HEK293 (cell line): ENCODE results near the gene TMEM37.

ENCODE experiments used
- CTCF ChIA-PET: fragments of 350-600 bp; formaldehyde crosslinking; extraction: SDS; loops from one replicate; lab custom pipeline; 2021; ENCODE audit warnings: antibody characterized with exemption; lab: Yijun Ruan, JAX
- POLR2A ChIA-PET: fragments of 300-600 bp; formaldehyde crosslinking; extraction: SDS; loops from one replicate; lab custom pipeline; 2020; ENCODE audit warnings: antibody characterized with exemption, inconsistent platforms; lab: Yijun Ruan, JAX
- H3K27ac ChIP-seq: fragments of 200-500 bp; sonication (Bioruptor generic); 2 replicates; pipeline ENCODE4 v1.5.1; 2014; ENCODE audit warnings: low read depth, low read length, control low read depth, inconsistent platforms; ENCODE audit errors: extremely low read depth
- H3K36me3 ChIP-seq, 2 experiments: fragments of 200-500 bp in 1 of 2; sonication (Bioruptor generic) in 1 of 2; 1 replicate in 1 of 2; 2 replicates in 1 of 2; pipeline ENCODE4 v1.5.1; 2014 to 2017; ENCODE audit warnings: inconsistent platforms in 2 of 2, low read length in 2 of 2; ENCODE audit not compliant: control insufficient read depth in 2 of 2, insufficient read depth in 1 of 2
- H3K4me1 ChIP-seq: fragments of 200-500 bp; sonication (Bioruptor generic); 2 replicates; pipeline ENCODE4 v1.5.1; 2014; ENCODE audit warnings: mild to moderate bottlenecking, low read length, inconsistent platforms; ENCODE audit not compliant: control insufficient read depth, insufficient read depth
- H3K4me3 ChIP-seq: 2 replicates; pipeline ENCODE4 v1.5.1; 2011; ENCODE audit warnings: low read depth, mild to moderate bottlenecking, control low read depth, low read length, moderate library complexity
- H3K9me3 ChIP-seq: fragments of 200-500 bp; sonication (Bioruptor generic); 2 replicates; pipeline ENCODE4 v1.5.1; 2014; ENCODE audit warnings: low read depth, low read length, inconsistent platforms; ENCODE audit not compliant: control insufficient read depth, insufficient read depth
- GLIS1 ChIP-seq: fragments of 450-650 bp; formaldehyde crosslinking; IDR thresholded peaks from 2 replicates; pipeline ENCODE4 v1.5.1; 2016; ENCODE audit warnings: missing biosample characterization, missing genetic modification characterization
- HOXA7 ChIP-seq: sonication (generic); formaldehyde crosslinking; IDR thresholded peaks from 2 replicates; pipeline ENCODE4 v1.8.1; 2022; ENCODE audit warnings: missing genetic modification reagents, borderline replicate concordance
- PRDM1 ChIP-seq: fragments of 450-650 bp; formaldehyde crosslinking; IDR thresholded peaks from 2 replicates; pipeline ENCODE4; 2016; ENCODE audit warnings: missing biosample characterization, missing genetic modification characterization
- SCRT1 ChIP-seq: fragments of 450-650 bp; formaldehyde crosslinking; IDR thresholded peaks from 2 replicates; pipeline ENCODE4 v1.5.1; 2016; ENCODE audit warnings: missing biosample characterization, missing genetic modification characterization, borderline replicate concordance
- SCRT2 ChIP-seq: fragments of 450-650 bp; formaldehyde crosslinking; IDR thresholded peaks from 2 replicates; pipeline ENCODE4 v1.5.1; 2016; ENCODE audit warnings: missing biosample characterization, missing genetic modification characterization
- SETDB1 ChIP-seq: IDR thresholded peaks from one replicate; pipeline ENCODE4 v1.6.1; 2017; ENCODE audit warnings: mild to moderate bottlenecking, low read length, moderate library complexity, mixed read lengths; ENCODE audit not compliant: insufficient read length
- ZBTB17 ChIP-seq: fragments of 450-650 bp; formaldehyde crosslinking; IDR thresholded peaks from 2 replicates; pipeline ENCODE4 v1.5.1; 2016; ENCODE audit warnings: missing biosample characterization, missing genetic modification characterization
- ZFP69B ChIP-seq: fragments of 450-650 bp; formaldehyde crosslinking; IDR thresholded peaks from 2 replicates; pipeline ENCODE4 v1.5.1; 2016; ENCODE audit warnings: missing biosample characterization, missing genetic modification characterization
- ZIC2 ChIP-seq: fragments of 450-650 bp; formaldehyde crosslinking; IDR thresholded peaks from 2 replicates; pipeline ENCODE4 v1.5.1; 2016; ENCODE audit warnings: missing biosample characterization, missing genetic modification characterization
- ZNF24 ChIP-seq: fragments of 450-650 bp; formaldehyde crosslinking; IDR thresholded peaks from 2 replicates; pipeline ENCODE4 v1.5.1; 2016; ENCODE audit warnings: missing biosample characterization, missing genetic modification characterization
- ZNF266 ChIP-seq: fragments of 450-650 bp; formaldehyde crosslinking; IDR thresholded peaks from 2 replicates; pipeline ENCODE4 v1.5.1; 2016; ENCODE audit warnings: missing biosample characterization, missing genetic modification characterization, low read depth
- ZNF280C ChIP-seq: fragments of 450-650 bp; formaldehyde crosslinking; IDR thresholded peaks from 2 replicates; pipeline ENCODE4 v1.5.1; 2016; ENCODE audit warnings: missing biosample characterization, missing genetic modification characterization
- ZNF292 ChIP-seq: fragments of 450-650 bp; formaldehyde crosslinking; IDR thresholded peaks from 2 replicates; pipeline ENCODE4 v1.5.1; 2016; ENCODE audit warnings: low read depth, missing biosample characterization, missing genetic modification characterization, borderline replicate concordance
- ZNF302 ChIP-seq: fragments of 450-650 bp; formaldehyde crosslinking; IDR thresholded peaks from 2 replicates; pipeline ENCODE4 v1.5.1; 2016; ENCODE audit warnings: missing biosample characterization, missing genetic modification characterization, low read depth
- ZNF324 ChIP-seq: fragments of 450-650 bp; formaldehyde crosslinking; IDR thresholded peaks from 2 replicates; pipeline ENCODE4 v1.5.1; 2016; ENCODE audit warnings: missing biosample characterization, missing genetic modification characterization
- ZNF391 ChIP-seq: fragments of 450-650 bp; formaldehyde crosslinking; IDR thresholded peaks from 2 replicates; pipeline ENCODE4 v1.5.1; 2016; ENCODE audit warnings: low read depth, missing biosample characterization, missing genetic modification characterization, borderline replicate concordance
- ZNF394 ChIP-seq: fragments of 450-650 bp; formaldehyde crosslinking; IDR thresholded peaks from 2 replicates; pipeline ENCODE4 v1.5.1; 2016; ENCODE audit warnings: missing biosample characterization, missing genetic modification characterization, mild to moderate bottlenecking, moderate library complexity, borderline replicate concordance
- ZNF544 ChIP-seq: fragments of 450-650 bp; formaldehyde crosslinking; IDR thresholded peaks from 2 replicates; pipeline ENCODE4 v1.5.0; 2017; ENCODE audit warnings: missing biosample characterization, missing genetic modification characterization
- ZNF629 ChIP-seq: fragments of 450-650 bp; formaldehyde crosslinking; IDR thresholded peaks from 2 replicates; pipeline ENCODE4 v1.5.1; 2017; ENCODE audit warnings: missing biosample characterization, missing genetic modification characterization
- TF ChIP-seq, protein P1 (sequence below): fragments of 450-650 bp; IDR thresholded peaks from 2 replicates; pipeline ENCODE4 v1.5.1; 2018; ENCODE audit warnings: missing biosample characterization, missing genetic modification characterization
- TF ChIP-seq, protein P2 (sequence below): IDR thresholded peaks from 2 replicates; pipeline ENCODE4 v1.6.1; 2011; ENCODE audit warnings: mild to moderate bottlenecking, low read depth, low read length, borderline replicate concordance
- TF ChIP-seq, protein P3 (sequence below): fragments of 450-650 bp; formaldehyde crosslinking; IDR thresholded peaks from 2 replicates; pipeline ENCODE4 v1.5.0; 2017; ENCODE audit warnings: missing biosample characterization, missing genetic modification characterization, borderline replicate concordance

The TMEM37 gene

DNA sequence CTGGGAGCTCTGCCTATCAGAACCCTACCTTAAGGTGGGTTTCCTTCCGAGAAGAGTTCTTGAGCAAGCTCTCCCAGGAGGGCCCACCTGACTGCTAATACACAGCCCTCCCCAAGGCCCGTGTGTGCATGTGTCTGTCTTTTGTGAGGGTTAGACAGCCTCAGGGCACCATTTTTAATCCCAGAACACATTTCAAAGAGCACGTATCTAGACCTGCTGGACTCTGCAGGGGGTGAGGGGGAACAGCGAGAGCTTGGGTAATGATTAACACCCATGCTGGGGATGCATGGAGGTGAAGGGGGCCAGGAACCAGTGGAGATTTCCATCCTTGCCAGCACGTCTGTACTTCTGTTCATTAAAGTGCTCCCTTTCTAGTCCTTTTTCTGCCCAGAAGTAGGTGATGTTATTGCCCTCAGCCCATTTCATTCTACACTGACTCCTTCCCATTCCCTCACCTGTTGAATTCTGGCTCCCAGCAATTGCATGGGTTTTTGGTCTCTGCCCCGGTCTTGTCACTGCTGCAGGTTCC lies 6.5 kb downstream of the TMEM37 start:
- CTCF ChIA-PET, result interaction anchor here (0.8 kb wide), 1 partner anchor 18 kb away, joined by 4 read pairs; no protein-coding TSS in a partner anchor
- Histone ChIP-seq H3K27ac (no peak overlapping the region), H3K9me3 (no peaks in the 10 kb centered on the region), H3K4me3 (no peak overlapping the region), H3K4me1 (no peaks in the 10 kb centered on the region), H3K36me3 (peaks cover 0 to 6% of the 10 kb centered on the region in 2 experiments; a peak in 1 of 3 replicates)
- TF ChIP-seq SCRT1 (tag by site-specific recombination), result peak; percentile 46; the same call in 1 of the 2 replicates
- TF ChIP-seq, protein P1, sequence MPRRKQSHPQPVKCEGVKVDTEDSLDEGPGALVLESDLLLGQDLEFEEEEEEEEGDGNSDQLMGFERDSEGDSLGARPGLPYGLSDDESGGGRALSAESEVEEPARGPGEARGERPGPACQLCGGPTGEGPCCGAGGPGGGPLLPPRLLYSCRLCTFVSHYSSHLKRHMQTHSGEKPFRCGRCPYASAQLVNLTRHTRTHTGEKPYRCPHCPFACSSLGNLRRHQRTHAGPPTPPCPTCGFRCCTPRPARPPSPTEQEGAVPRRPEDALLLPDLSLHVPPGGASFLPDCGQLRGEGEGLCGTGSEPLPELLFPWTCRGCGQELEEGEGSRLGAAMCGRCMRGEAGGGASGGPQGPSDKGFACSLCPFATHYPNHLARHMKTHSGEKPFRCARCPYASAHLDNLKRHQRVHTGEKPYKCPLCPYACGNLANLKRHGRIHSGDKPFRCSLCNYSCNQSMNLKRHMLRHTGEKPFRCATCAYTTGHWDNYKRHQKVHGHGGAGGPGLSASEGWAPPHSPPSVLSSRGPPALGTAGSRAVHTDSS, result no peak
- TF ChIP-seq ZNF266 (tag by site-specific recombination), result no peak
- TF ChIP-seq ZIC2 (tag by site-specific recombination), result peak; percentile 48; the same call in 1 of the 2 replicates
- peak; percentile 60; the same call in 1 of the 2 replicates for TF ChIP-seq SCRT2 (tag by site-specific recombination)
- peak; percentile 14; the same call in 1 of the 2 replicates for TF ChIP-seq GLIS1
- POLR2A ChIA-PET, result no interaction called here

DNA sequence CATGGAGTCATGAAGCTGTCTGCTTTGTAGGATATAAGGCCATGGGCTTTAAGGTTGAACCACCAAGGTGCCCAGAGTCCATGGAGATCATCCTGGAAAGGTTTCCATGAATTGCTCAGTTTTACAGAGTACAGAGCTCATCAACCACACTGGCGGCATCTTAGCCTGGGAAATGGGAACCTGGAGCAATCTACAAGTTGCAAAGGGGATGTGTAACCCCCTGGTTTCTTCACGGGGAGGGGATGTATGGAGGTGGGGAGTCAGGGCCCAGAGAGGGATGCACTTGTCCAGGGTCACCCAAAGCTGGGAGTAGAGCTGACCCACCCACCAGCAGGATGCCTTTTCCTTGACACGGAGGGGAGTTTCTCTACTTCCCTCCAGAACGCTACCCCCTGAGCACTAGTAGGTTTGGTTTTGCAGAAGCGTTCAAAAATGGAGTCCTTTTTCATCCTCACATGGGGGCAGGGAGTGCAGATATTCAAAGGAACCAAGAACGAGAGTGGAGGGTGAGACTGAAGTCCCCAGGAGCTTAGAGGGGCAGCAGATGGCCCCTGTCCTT lies 7.2 kb downstream of the TMEM37 start:
- ChIA-PET CTCF (interaction anchor here (0.6 to 0.8 kb wide), 2 partner anchors 17 to 38 kb away, joined by 3 to 4 read pairs; no protein-coding TSS in a partner anchor), POLR2A (no interaction called here)
- Histone ChIP-seq H3K27ac (no peak overlapping the region), H3K4me3 (no peak overlapping the region), H3K36me3 (peaks cover 0 to 6% of the 10 kb centered on the region in 2 experiments; a peak in 1 of 3 replicates)
- TF ChIP-seq ZNF280C (no peak), ZNF324 (tag by site-specific recombination) (no peak), SETDB1 (no peak), HOXA7 (no peak)
- TF ChIP-seq, protein P2, sequence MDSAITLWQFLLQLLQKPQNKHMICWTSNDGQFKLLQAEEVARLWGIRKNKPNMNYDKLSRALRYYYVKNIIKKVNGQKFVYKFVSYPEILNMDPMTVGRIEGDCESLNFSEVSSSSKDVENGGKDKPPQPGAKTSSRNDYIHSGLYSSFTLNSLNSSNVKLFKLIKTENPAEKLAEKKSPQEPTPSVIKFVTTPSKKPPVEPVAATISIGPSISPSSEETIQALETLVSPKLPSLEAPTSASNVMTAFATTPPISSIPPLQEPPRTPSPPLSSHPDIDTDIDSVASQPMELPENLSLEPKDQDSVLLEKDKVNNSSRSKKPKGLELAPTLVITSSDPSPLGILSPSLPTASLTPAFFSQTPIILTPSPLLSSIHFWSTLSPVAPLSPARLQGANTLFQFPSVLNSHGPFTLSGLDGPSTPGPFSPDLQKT, result no peak
- TF ChIP-seq, all 188 proteins: peak for 0
- Histone ChIP-seq H3K4me1 (no peaks in the 10 kb centered on the region), H3K9me3 (no peaks in the 10 kb centered on the region)

GRCh38 chr2:119439574-119440500 lies 8.2 kb downstream of the TMEM37 start:
- Histone ChIP-seq H3K4me3 (no peak overlapping the region), H3K9me3 (no peaks in the 10 kb centered on the region), H3K27ac (no peak overlapping the region), H3K36me3 (peaks cover 0 to 6% of the 10 kb centered on the region in 2 experiments; a peak in 1 of 3 replicates), H3K4me1 (no peaks in the 10 kb centered on the region)
- ChIA-PET POLR2A (interaction anchor here (1.3 kb wide), 1 partner anchor 8 kb away, joined by 4 read pairs; the partner anchor contains the start of gene TMEM37), CTCF (interaction anchor here (0.6 to 1.5 kb wide), 3 partner anchors 22 to 36 kb away, joined by 3 to 7 read pairs (median 5); no protein-coding TSS in a partner anchor)
- TF ChIP-seq ZNF24 (tag by site-specific recombination), result no peak
- TF ChIP-seq ZBTB17, result no peak
- TF ChIP-seq, protein P3, sequence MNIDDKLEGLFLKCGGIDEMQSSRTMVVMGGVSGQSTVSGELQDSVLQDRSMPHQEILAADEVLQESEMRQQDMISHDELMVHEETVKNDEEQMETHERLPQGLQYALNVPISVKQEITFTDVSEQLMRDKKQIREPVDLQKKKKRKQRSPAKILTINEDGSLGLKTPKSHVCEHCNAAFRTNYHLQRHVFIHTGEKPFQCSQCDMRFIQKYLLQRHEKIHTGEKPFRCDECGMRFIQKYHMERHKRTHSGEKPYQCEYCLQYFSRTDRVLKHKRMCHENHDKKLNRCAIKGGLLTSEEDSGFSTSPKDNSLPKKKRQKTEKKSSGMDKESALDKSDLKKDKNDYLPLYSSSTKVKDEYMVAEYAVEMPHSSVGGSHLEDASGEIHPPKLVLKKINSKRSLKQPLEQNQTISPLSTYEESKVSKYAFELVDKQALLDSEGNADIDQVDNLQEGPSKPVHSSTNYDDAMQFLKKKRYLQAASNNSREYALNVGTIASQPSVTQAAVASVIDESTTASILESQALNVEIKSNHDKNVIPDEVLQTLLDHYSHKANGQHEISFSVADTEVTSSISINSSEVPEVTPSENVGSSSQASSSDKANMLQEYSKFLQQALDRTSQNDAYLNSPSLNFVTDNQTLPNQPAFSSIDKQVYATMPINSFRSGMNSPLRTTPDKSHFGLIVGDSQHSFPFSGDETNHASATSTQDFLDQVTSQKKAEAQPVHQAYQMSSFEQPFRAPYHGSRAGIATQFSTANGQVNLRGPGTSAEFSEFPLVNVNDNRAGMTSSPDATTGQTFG (tag by site-specific recombination), result no peak
- no peak for TF ChIP-seq ZNF629 (tag by site-specific recombination)
- TF ChIP-seq ZNF544 (tag by site-specific recombination), result no peak
- TF ChIP-seq ZFP69B, result no peak
- TF ChIP-seq ZNF391 (tag by site-specific recombination), result no peak
- TF ChIP-seq ZNF292, result no peak
- no peak for TF ChIP-seq ZNF302 (tag by site-specific recombination)
- TF ChIP-seq ZNF394 (tag by site-specific recombination), result no peak
- TF ChIP-seq PRDM1 (tag by site-specific recombination), result no peak
